Testis (tissue), 3 donors: ENCODE results near the gene ARL15. TPM values are rescaled to one million over a fixed set of nuclear protein-coding genes. Genes with fewer than 3 reads are reported as not detected.

Experiments
- DNase-seq: peaks from one replicate; pipeline ENCODE4 v3.0.0-alpha.2; 2019
- H3K27ac ChIP-seq, 2 donors: fragments of 200-600 bp; sonication (generic); one replicate each; pipeline ENCODE4 v1.5.1; 2019
- H3K27me3 ChIP-seq: fragments of 200-600 bp; sonication (generic); one replicate; pipeline ENCODE4 v1.5.1; 2019
- H3K36me3 ChIP-seq: fragments of 200-600 bp; sonication (generic); one replicate; pipeline ENCODE4 v1.5.1; 2017; ENCODE audit warnings: low read depth; ENCODE audit errors: missing control alignments
- H3K4me1 ChIP-seq: fragments of 200-600 bp; sonication (generic); one replicate; pipeline ENCODE4 v1.5.1; 2019
- H3K4me3 ChIP-seq, 2 donors: fragments of 200-600 bp; sonication (generic); one replicate each; pipeline ENCODE4 v1.5.1; 2017 to 2019
- H3K9me3 ChIP-seq: fragments of 200-600 bp; sonication (generic); one replicate; pipeline ENCODE4 v1.5.1; 2017
- POLR2A ChIP-seq: fragments of 450-650 bp; IDR thresholded peaks from one replicate; pipeline ENCODE4 v1.6.1; 2017; ENCODE audit warnings: antibody characterized with exemption, mild to moderate bottlenecking, moderate library complexity
- WGBS, 2 donors: methylation state at CpG; one replicate each; pipeline ENCODE4 v1.1.5; 2018; 5-methylcytosine and 5-hydroxymethylcytosine counted together
- intact Hi-C: fragments of 100-400 bp; cut with DNase I; formaldehyde crosslinking; loops from one replicate; pipeline ENCODE4 v1.15.1; 2023; ENCODE audit warnings: low total_unique reads
- polyA plus RNA-seq: library from polyadenylated mRNA; stranded (reverse); fragments of 350-450 nt; fragmentation: Illumina TruSeq; extraction: RNeasy Lipid Tissue Mini Kit (QIAGEN cat#74804); gene quantifications from one replicate; pipeline ENCODE4 v1.2.3, GENCODE V29; 2014; ENCODE audit warnings: low read depth, low replicate concordance; ENCODE audit not compliant: insufficient read depth
- total RNA-seq, 2 donors: library from RNA; depleted of rRNA; stranded (reverse); fragments of >200 nt; gene quantifications; one replicate each; pipeline ENCODE4 v1.2.3, GENCODE V29; 2016
- TF ChIP-seq, protein P1 (sequence below), 3 experiments: fragments of 450-650 bp in 2 of 3; fragments of 200-600 bp in 1 of 3; sonication (generic) in 1 of 3; IDR thresholded peaks; one replicate each; pipeline ENCODE4 v1.5.1; 2016 to 2019; ENCODE audit warnings: antibody characterized with exemption in 3 of 3, mild to moderate bottlenecking in 2 of 3, moderate library complexity in 1 of 3

Gene ARL15
- total and polyA plus RNA-seq, 3 donors from 2014 or later, result 36.6 to 88.6 (median 75.2) TPM

GRCh38 chr5:53929152-53929551, 381.2 kb downstream of the ARL15 start:
- intact Hi-C loops, result no loop called here
- no peak overlapping the region for H3K27ac ChIP-seq
- H3K4me1 ChIP-seq, result no peaks in the 10 kb centered on the region
- no peaks in the 10 kb centered on the region for H3K9me3 ChIP-seq
- no peak for DNase-seq
- H3K36me3 ChIP-seq, result no peaks in the 10 kb centered on the region
- WGBS, 2 donors, result 91 to 92% methylated on average over 4 of the region's 4 CpGs
- TF ChIP-seq POLR2A, result no peak
- TF ChIP-seq, protein P1, sequence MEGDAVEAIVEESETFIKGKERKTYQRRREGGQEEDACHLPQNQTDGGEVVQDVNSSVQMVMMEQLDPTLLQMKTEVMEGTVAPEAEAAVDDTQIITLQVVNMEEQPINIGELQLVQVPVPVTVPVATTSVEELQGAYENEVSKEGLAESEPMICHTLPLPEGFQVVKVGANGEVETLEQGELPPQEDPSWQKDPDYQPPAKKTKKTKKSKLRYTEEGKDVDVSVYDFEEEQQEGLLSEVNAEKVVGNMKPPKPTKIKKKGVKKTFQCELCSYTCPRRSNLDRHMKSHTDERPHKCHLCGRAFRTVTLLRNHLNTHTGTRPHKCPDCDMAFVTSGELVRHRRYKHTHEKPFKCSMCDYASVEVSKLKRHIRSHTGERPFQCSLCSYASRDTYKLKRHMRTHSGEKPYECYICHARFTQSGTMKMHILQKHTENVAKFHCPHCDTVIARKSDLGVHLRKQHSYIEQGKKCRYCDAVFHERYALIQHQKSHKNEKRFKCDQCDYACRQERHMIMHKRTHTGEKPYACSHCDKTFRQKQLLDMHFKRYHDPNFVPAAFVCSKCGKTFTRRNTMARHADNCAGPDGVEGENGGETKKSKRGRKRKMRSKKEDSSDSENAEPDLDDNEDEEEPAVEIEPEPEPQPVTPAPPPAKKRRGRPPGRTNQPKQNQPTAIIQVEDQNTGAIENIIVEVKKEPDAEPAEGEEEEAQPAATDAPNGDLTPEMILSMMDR (IDR thresholded peaks at IDR 0.05), result no peak
- H3K4me3 ChIP-seq, result no peak overlapping the region
- H3K27me3 ChIP-seq, result no peaks in the 10 kb centered on the region

- 93 to 94% methylated on average over 6 of the region's 6 CpGs for WGBS, 2 donors
Observed at GRCh38 chr5:53928641-53929040, 381.7 kb downstream of the ARL15 start.

GRCh38 chr5:53927668-53928247, 382.6 kb downstream of the ARL15 start:
- TF ChIP-seq, protein P1 (IDR thresholded peaks at IDR 0.05), result no peak
- TF ChIP-seq POLR2A, result no peak
- DNase-seq, result no peak
- Histone ChIP-seq H3K27me3 (no peaks in the 10 kb centered on the region), H3K36me3 (no peaks in the 10 kb centered on the region), H3K27ac (no peak overlapping the region), H3K4me1 (no peaks in the 10 kb centered on the region), H3K4me3 (no peak overlapping the region), H3K9me3 (no peaks in the 10 kb centered on the region)
- intact Hi-C loops, result no loop called here
- 90 to 94% methylated on average over 6 of the region's 6 CpGs for WGBS, 2 donors

More at GRCh38 chr5:53928641-53929040, 381.7 kb downstream of the ARL15 start:
- Histone ChIP-seq H3K4me3 (no peak overlapping the region), H3K27me3 (no peaks in the 10 kb centered on the region), H3K27ac (no peak overlapping the region), H3K36me3 (no peaks in the 10 kb centered on the region), H3K4me1 (no peaks in the 10 kb centered on the region), H3K9me3 (no peaks in the 10 kb centered on the region)
- intact Hi-C loops, result no loop called here
- TF ChIP-seq, protein P1 (IDR thresholded peaks at IDR 0.05), result no peak
- no peak for TF ChIP-seq POLR2A
- no peak for DNase-seq

GRCh38 chr5:53926026-53926425, 384.3 kb downstream of the ARL15 start:
- H3K9me3 ChIP-seq, result no peaks in the 10 kb centered on the region
- no peak overlapping the region for H3K27ac ChIP-seq
- H3K4me3 ChIP-seq, result no peak overlapping the region
- intact Hi-C loops, result no loop called here
- WGBS, 2 donors, result 97 to 98% methylated on average over 4 of the region's 4 CpGs
- no peaks in the 10 kb centered on the region for H3K4me1 ChIP-seq
- TF ChIP-seq POLR2A, result no peak
- TF ChIP-seq, protein P1 (IDR thresholded peaks at IDR 0.05), result no peak
- H3K27me3 ChIP-seq, result no peaks in the 10 kb centered on the region
- H3K36me3 ChIP-seq, result no peaks in the 10 kb centered on the region
- no peak for DNase-seq

GRCh38 chr5:53924392-53924791, 386.0 kb downstream of the ARL15 start:
- intact Hi-C loops, result no loop called here

More at GRCh38 chr5:53924392-53924791, 386.0 kb downstream of the ARL15 start:
- Histone ChIP-seq H3K27me3 (no peaks in the 10 kb centered on the region), H3K4me1 (no peaks in the 10 kb centered on the region), H3K9me3 (no peaks in the 10 kb centered on the region), H3K27ac (no peak overlapping the region), H3K36me3 (no peaks in the 10 kb centered on the region), H3K4me3 (no peak overlapping the region)
- 55 to 72% methylated on average over 2 of the region's 2 CpGs for WGBS, 2 donors
- no peak for DNase-seq
- no peak for TF ChIP-seq POLR2A
- TF ChIP-seq, protein P1 (IDR thresholded peaks at IDR 0.05), result no peak
